ENCODE data around the gene TUBG2.

Gene TUBG2

GRCh38 chr17:42682722-42683403, 23.8 kb downstream of the TUBG2 start:
- no peak for TF ChIP-seq TAF1 (IDR thresholded peaks at IDR 0.05; ENCODE audit: low read depth)
- TF ChIP-seq TCF12 (IDR thresholded peaks at IDR 0.05; ENCODE audit: low read depth) = no peak
- TF ChIP-seq YY1 (IDR thresholded peaks at IDR 0.05; ENCODE audit: low read depth) = no peak
- TF ChIP-seq EGR1 (IDR thresholded peaks at IDR 0.05) = no peak
- TF ChIP-seq MAX (IDR thresholded peaks at IDR 0.05) = no peak; the same call in 1 of the 2 replicates
- no peak for TF ChIP-seq ZBTB7A (IDR thresholded peaks at IDR 0.05; ENCODE audit: low read depth)
- TF ChIP-seq EP300 (IDR thresholded peaks at IDR 0.05; ENCODE audit: borderline replicate concordance) = no peak
- TF ChIP-seq NFIC (IDR thresholded peaks at IDR 0.05) = no peak
- TF ChIP-seq FOXM1 (IDR thresholded peaks at IDR 0.05; ENCODE audit: borderline replicate concordance, low read depth) = no peak
- no peak for TF ChIP-seq REST (IDR thresholded peaks at IDR 0.05; ENCODE audit: low read depth)
- no peak for TF ChIP-seq TEAD4 (IDR thresholded peaks at IDR 0.05)
- TF ChIP-seq CREB1 (IDR thresholded peaks at IDR 0.05; ENCODE audit: low read depth) = no peak
- no peak for TF ChIP-seq RAD21 (IDR thresholded peaks at IDR 0.05; ENCODE audit: low read depth)
- TF ChIP-seq CEBPB (IDR thresholded peaks at IDR 0.05) = no peak

- no peak for TF ChIP-seq NFIC (IDR thresholded peaks at IDR 0.05)
- no peak for TF ChIP-seq EGR1 (IDR thresholded peaks at IDR 0.05)
- TF ChIP-seq YY1 (IDR thresholded peaks at IDR 0.05; ENCODE audit: low read depth) = no peak
- no peak for TF ChIP-seq REST (IDR thresholded peaks at IDR 0.05; ENCODE audit: low read depth)
- TF ChIP-seq EP300 (IDR thresholded peaks at IDR 0.05; ENCODE audit: borderline replicate concordance) = no peak
- no peak for TF ChIP-seq TCF12 (IDR thresholded peaks at IDR 0.05; ENCODE audit: low read depth)
- no peak for TF ChIP-seq USF1 (IDR thresholded peaks at IDR 0.05)
- TF ChIP-seq CEBPB (IDR thresholded peaks at IDR 0.05) = no peak
- no peak for TF ChIP-seq ZBTB7A (IDR thresholded peaks at IDR 0.05; ENCODE audit: low read depth)
- TF ChIP-seq TAF1 (IDR thresholded peaks at IDR 0.05; ENCODE audit: low read depth) = no peak
- no peak for TF ChIP-seq FOXM1 (IDR thresholded peaks at IDR 0.05; ENCODE audit: borderline replicate concordance, low read depth)
- no peak for TF ChIP-seq RAD21 (IDR thresholded peaks at IDR 0.05; ENCODE audit: low read depth)
- no peak for TF ChIP-seq TEAD4 (IDR thresholded peaks at IDR 0.05)
- no peak for TF ChIP-seq MAX (IDR thresholded peaks at IDR 0.05)
- no peak for TF ChIP-seq CREB1 (IDR thresholded peaks at IDR 0.05; ENCODE audit: low read depth)
These were observed 24.4 kb downstream of the TUBG2 start for GRCh38 chr17:42683407-42684034.

- TF ChIP-seq YY1 (IDR thresholded peaks at IDR 0.05; ENCODE audit: low read depth) (no peak), EGR1 (IDR thresholded peaks at IDR 0.05) (no peak), EP300 (IDR thresholded peaks at IDR 0.05; ENCODE audit: borderline replicate concordance) (no peak), MAX (IDR thresholded peaks at IDR 0.05) (no peak), RAD21 (IDR thresholded peaks at IDR 0.05; ENCODE audit: low read depth) (no peak), CREB1 (IDR thresholded peaks at IDR 0.05; ENCODE audit: low read depth) (no peak)
These were observed 26.0 kb downstream of the TUBG2 start for GRCh38 chr17:42684929-42685556.

GRCh38 chr17:42685831-42686230, 26.7 kb downstream of the TUBG2 start:
- no peak for TF ChIP-seq MAX (IDR thresholded peaks at IDR 0.05)
- no peak for TF ChIP-seq FOXM1 (IDR thresholded peaks at IDR 0.05; ENCODE audit: borderline replicate concordance, low read depth)
- no peak for TF ChIP-seq NFIC (IDR thresholded peaks at IDR 0.05)

- TF ChIP-seq TEAD4 (IDR thresholded peaks at IDR 0.05) (no peak), CREB1 (IDR thresholded peaks at IDR 0.05; ENCODE audit: low read depth) (no peak), RAD21 (IDR thresholded peaks at IDR 0.05; ENCODE audit: low read depth) (no peak), YY1 (IDR thresholded peaks at IDR 0.05; ENCODE audit: low read depth) (no peak), NFIC (IDR thresholded peaks at IDR 0.05) (no peak), MAX (IDR thresholded peaks at IDR 0.05) (no peak), ZBTB7A (IDR thresholded peaks at IDR 0.05; ENCODE audit: low read depth) (no peak), USF1 (IDR thresholded peaks at IDR 0.05) (no peak), TCF12 (IDR thresholded peaks at IDR 0.05; ENCODE audit: low read depth) (no peak), CEBPB (IDR thresholded peaks at IDR 0.05) (no peak), FOXM1 (IDR thresholded peaks at IDR 0.05; ENCODE audit: borderline replicate concordance, low read depth) (no peak), REST (IDR thresholded peaks at IDR 0.05; ENCODE audit: low read depth) (no peak), EGR1 (IDR thresholded peaks at IDR 0.05) (no peak), EP300 (IDR thresholded peaks at IDR 0.05; ENCODE audit: borderline replicate concordance) (no peak), TAF1 (IDR thresholded peaks at IDR 0.05; ENCODE audit: low read depth) (no peak)
These were observed 27.5 kb downstream of the TUBG2 start for GRCh38 chr17:42686520-42687128.
